OCI-LY1 (cell line): ENCODE measurements around the gene TUB.

ENCODE experiments used
- H2AFZ ChIP-seq: fragments of 200-600 bp; sonication (generic), shearing (Covaris generic); 2 replicates; pipeline ENCODE4 v1.6.0; 2014; ENCODE audit warnings: antibody characterized with exemption, mild to moderate bottlenecking, low read length
- H3F3A ChIP-seq: fragments of 200-600 bp; sonication (generic), shearing (Covaris generic); 2 replicates; pipeline ENCODE4 v1.6.0; 2014; ENCODE audit warnings: mild to moderate bottlenecking, antibody characterized with exemption, low read length, moderate library complexity; ENCODE audit not compliant: insufficient read depth
- H3K27ac ChIP-seq: fragments of 200-600 bp; sonication (generic); 2 replicates; pipeline ENCODE4 v1.5.1; 2014; ENCODE audit warnings: low read length, mixed run types, mild to moderate bottlenecking, low read depth; ENCODE audit not compliant: poor library complexity, severe bottlenecking
- H3K27me3 ChIP-seq: fragments of 200-600 bp; sonication (generic); 2 replicates; pipeline ENCODE4 v1.6.0; 2014; ENCODE audit warnings: antibody characterized with exemption, mild to moderate bottlenecking, low read length, moderate library complexity; ENCODE audit not compliant: insufficient read depth
- H3K36me3 ChIP-seq: fragments of 200-600 bp; sonication (generic); 2 replicates; pipeline ENCODE4 v1.6.1; 2014; ENCODE audit warnings: mild to moderate bottlenecking, antibody characterized with exemption, low read length, moderate library complexity, mixed read lengths; ENCODE audit not compliant: insufficient read depth
- H3K4me1 ChIP-seq: fragments of 200-600 bp; sonication (generic); 2 replicates; pipeline ENCODE4 v1.5.1; 2014; ENCODE audit warnings: mild to moderate bottlenecking, low read length, moderate library complexity; ENCODE audit not compliant: insufficient read depth, severe bottlenecking
- H3K4me2 ChIP-seq: fragments of 200-600 bp; sonication (generic), shearing (Covaris generic); 2 replicates; pipeline ENCODE4 v1.6.1; 2014; ENCODE audit warnings: low read length
- H3K4me3 ChIP-seq: fragments of 200-600 bp; sonication (generic); 2 replicates; pipeline ENCODE4 v1.5.1; 2014; ENCODE audit warnings: low read length, low read depth, mild to moderate bottlenecking, mixed read lengths; ENCODE audit not compliant: poor library complexity, severe bottlenecking
- H3K79me2 ChIP-seq: fragments of 200-600 bp; shearing (Covaris generic); 2 replicates; pipeline ENCODE4 v1.6.1; 2016; ENCODE audit warnings: mixed run types, low read length, mixed read lengths; ENCODE audit not compliant: insufficient read depth
- H3K9ac ChIP-seq: fragments of 200-600 bp; sonication (generic), shearing (Covaris generic); 2 replicates; pipeline ENCODE4 v1.6.1; 2014; ENCODE audit warnings: mild to moderate bottlenecking, low read length, mixed read lengths
- H3K9me2 ChIP-seq: fragments of 200-600 bp; sonication (generic), shearing (Covaris generic); 2 replicates; pipeline ENCODE4 v1.6.1; 2014; ENCODE audit warnings: low read depth, mild to moderate bottlenecking, low read length, mixed read lengths
- H3K9me3 ChIP-seq: fragments of 200-600 bp; shearing (Covaris generic); 2 replicates; pipeline ENCODE4 v1.6.1; 2014; ENCODE audit warnings: low read length, mixed read lengths
- H4K20me1 ChIP-seq: fragments of 200-600 bp; sonication (generic), shearing (Covaris generic); 2 replicates; pipeline ENCODE4 v1.6.0; 2016; ENCODE audit warnings: mild to moderate bottlenecking, low read length; ENCODE audit not compliant: insufficient read depth
- EZH2 ChIP-seq: fragments of 200-600 bp; sonication (generic), shearing (Covaris generic); IDR thresholded peaks from 2 replicates; pipeline ENCODE4 v1.8.0; 2017; ENCODE audit warnings: borderline replicate concordance, mixed run types, mild to moderate bottlenecking, antibody characterized with exemption, low read length, moderate library complexity, mixed read lengths
- TF ChIP-seq, protein P1 (sequence below): fragments of 200-600 bp; sonication (generic), shearing (Covaris generic); IDR thresholded peaks from 2 replicates; pipeline ENCODE4 v1.5.1; 2017; ENCODE audit warnings: mild to moderate bottlenecking, antibody characterized with exemption, low read length, moderate library complexity, mixed read lengths

TUB gene

DNA sequence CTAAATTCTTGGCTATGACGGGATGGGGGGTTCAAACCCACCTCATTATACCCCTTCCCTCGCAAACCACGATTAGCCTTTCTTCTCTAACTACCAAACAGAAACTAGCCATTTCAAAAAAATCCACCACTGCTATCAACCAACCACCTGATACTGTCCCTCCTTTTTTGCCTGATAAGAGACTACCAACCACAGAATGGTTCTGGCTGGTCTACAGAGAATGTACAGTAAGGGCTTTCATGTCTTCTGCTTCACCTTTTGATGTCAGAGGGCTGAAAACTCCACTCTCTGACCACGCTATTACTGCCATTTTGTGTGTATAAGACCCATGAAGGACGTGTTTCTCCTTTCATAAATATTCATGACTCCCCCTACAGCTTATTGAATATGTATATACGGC is 68.7 kb downstream of the TUB start:
- Histone ChIP-seq H3F3A (no peaks in the 10 kb centered on the region), H3K4me3 (no peak overlapping the region), H3K4me2 (no peak overlapping the region), H4K20me1 (no peaks in the 10 kb centered on the region), H3K9ac (no peak overlapping the region), H3K9me2 (no peaks in the 10 kb centered on the region), H3K27me3 (no peaks in the 10 kb centered on the region), H2AFZ (no peak overlapping the region), H3K79me2 (no peaks in the 10 kb centered on the region), H3K9me3 (no peaks in the 10 kb centered on the region), H3K36me3 (no peaks in the 10 kb centered on the region), H3K27ac (no peak overlapping the region), H3K4me1 (no peaks in the 10 kb centered on the region)
- TF ChIP-seq, protein P1, sequence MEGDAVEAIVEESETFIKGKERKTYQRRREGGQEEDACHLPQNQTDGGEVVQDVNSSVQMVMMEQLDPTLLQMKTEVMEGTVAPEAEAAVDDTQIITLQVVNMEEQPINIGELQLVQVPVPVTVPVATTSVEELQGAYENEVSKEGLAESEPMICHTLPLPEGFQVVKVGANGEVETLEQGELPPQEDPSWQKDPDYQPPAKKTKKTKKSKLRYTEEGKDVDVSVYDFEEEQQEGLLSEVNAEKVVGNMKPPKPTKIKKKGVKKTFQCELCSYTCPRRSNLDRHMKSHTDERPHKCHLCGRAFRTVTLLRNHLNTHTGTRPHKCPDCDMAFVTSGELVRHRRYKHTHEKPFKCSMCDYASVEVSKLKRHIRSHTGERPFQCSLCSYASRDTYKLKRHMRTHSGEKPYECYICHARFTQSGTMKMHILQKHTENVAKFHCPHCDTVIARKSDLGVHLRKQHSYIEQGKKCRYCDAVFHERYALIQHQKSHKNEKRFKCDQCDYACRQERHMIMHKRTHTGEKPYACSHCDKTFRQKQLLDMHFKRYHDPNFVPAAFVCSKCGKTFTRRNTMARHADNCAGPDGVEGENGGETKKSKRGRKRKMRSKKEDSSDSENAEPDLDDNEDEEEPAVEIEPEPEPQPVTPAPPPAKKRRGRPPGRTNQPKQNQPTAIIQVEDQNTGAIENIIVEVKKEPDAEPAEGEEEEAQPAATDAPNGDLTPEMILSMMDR: no peak
- TF ChIP-seq EZH2: no peak
